IPS-20b (cell line): ENCODE results near the gene DOCK3.

ENCODE experiments used
- H3K27ac ChIP-seq: one replicate; pipeline ENCODE4 v1.5.1; 2013; ENCODE audit warnings: low read length
- H3K27me3 ChIP-seq: 2 replicates; pipeline ENCODE4 v1.6.1; 2013; ENCODE audit warnings: mild to moderate bottlenecking, low read length, inconsistent platforms; ENCODE audit not compliant: insufficient read depth
- H3K36me3 ChIP-seq: 2 replicates; pipeline ENCODE4 v1.6.1; 2013; ENCODE audit warnings: low read depth, mild to moderate bottlenecking, inconsistent platforms, low read length, moderate library complexity; ENCODE audit not compliant: insufficient read depth
- H3K4me1 ChIP-seq: 2 replicates; pipeline ENCODE4 v1.6.1; 2013; ENCODE audit warnings: mild to moderate bottlenecking, control low read depth, inconsistent platforms, low read length, moderate library complexity; ENCODE audit not compliant: insufficient read depth
- H3K4me3 ChIP-seq: 2 replicates; pipeline ENCODE4 v1.5.1; 2013; ENCODE audit warnings: mild to moderate bottlenecking, low read length, inconsistent platforms
- H3K9ac ChIP-seq: 2 replicates; pipeline ENCODE4 v1.6.1; 2013; ENCODE audit warnings: low read depth, mild to moderate bottlenecking, inconsistent platforms, low read length, moderate library complexity
- H3K9me3 ChIP-seq: 2 replicates; pipeline ENCODE4 v1.6.1; 2013; ENCODE audit warnings: mild to moderate bottlenecking, low read depth, low read length, inconsistent platforms; ENCODE audit not compliant: insufficient read depth

Gene DOCK3

GRCh38 chr3:51271172-51271571 lies 596.4 kb downstream of the DOCK3 start:
- Histone ChIP-seq H3K9ac (no peak overlapping the region), H3K27me3 (no peaks in the 10 kb centered on the region), H3K9me3 (no peaks in the 10 kb centered on the region), H3K4me3 (no peak overlapping the region), H3K4me1 (no peaks in the 10 kb centered on the region), H3K36me3 (no peaks in the 10 kb centered on the region; the same call in 1 of the 2 replicates), H3K27ac (no peak overlapping the region)

GRCh38 chr3:51274052-51274451 lies 599.3 kb downstream of the DOCK3 start:
- no peaks in the 10 kb centered on the region for H3K27me3 ChIP-seq
- no peak overlapping the region for H3K4me3 ChIP-seq
- no peak overlapping the region for H3K27ac ChIP-seq
- H3K9me3 ChIP-seq = no peaks in the 10 kb centered on the region
- no peaks in the 10 kb centered on the region for H3K4me1 ChIP-seq
- no peaks in the 10 kb centered on the region; the same call in 1 of the 2 replicates for H3K36me3 ChIP-seq
- H3K9ac ChIP-seq = no peak overlapping the region

GRCh38 chr3:51275111-51275805 lies 600.5 kb downstream of the DOCK3 start:
- Histone ChIP-seq H3K36me3 (no peaks in the 10 kb centered on the region; the same call in 1 of the 2 replicates), H3K4me3 (no peak overlapping the region), H3K4me1 (no peaks in the 10 kb centered on the region), H3K9ac (no peak overlapping the region), H3K27me3 (no peaks in the 10 kb centered on the region), H3K9me3 (no peaks in the 10 kb centered on the region), H3K27ac (no peak overlapping the region)

GRCh38 chr3:51276046-51276445 lies 601.3 kb downstream of the DOCK3 start:
- no peak overlapping the region for H3K27ac ChIP-seq
- H3K4me1 ChIP-seq = no peaks in the 10 kb centered on the region
- no peak overlapping the region for H3K9ac ChIP-seq
- H3K36me3 ChIP-seq = no peaks in the 10 kb centered on the region; the same call in 1 of the 2 replicates
- H3K4me3 ChIP-seq = no peak overlapping the region
- no peaks in the 10 kb centered on the region for H3K27me3 ChIP-seq
- no peaks in the 10 kb centered on the region for H3K9me3 ChIP-seq

- peaks cover 8% of the 10 kb centered on the region; the same call in 1 of the 2 replicates for H3K36me3 ChIP-seq
- no peak overlapping the region for H3K27ac ChIP-seq
- no peak overlapping the region for H3K9ac ChIP-seq
- H3K4me3 ChIP-seq = no peak overlapping the region
- H3K9me3 ChIP-seq = peaks cover 10% of the 10 kb centered on the region
- no peaks in the 10 kb centered on the region for H3K4me1 ChIP-seq
- H3K27me3 ChIP-seq = no peaks in the 10 kb centered on the region
These were observed 604.7 kb downstream of the DOCK3 start for GRCh38 chr3:51279448-51279847.

GRCh38 chr3:51280176-51280575 lies 605.4 kb downstream of the DOCK3 start:
- no peak overlapping the region for H3K27ac ChIP-seq
- no peak overlapping the region for H3K9ac ChIP-seq
- peaks cover 10% of the 10 kb centered on the region for H3K9me3 ChIP-seq
- peaks cover 8% of the 10 kb centered on the region; the same call in 1 of the 2 replicates for H3K36me3 ChIP-seq
- H3K27me3 ChIP-seq = no peaks in the 10 kb centered on the region
- no peaks in the 10 kb centered on the region for H3K4me1 ChIP-seq
- H3K4me3 ChIP-seq = no peak overlapping the region

- Histone ChIP-seq H3K9ac (no peak overlapping the region), H3K27me3 (no peaks in the 10 kb centered on the region), H3K27ac (no peak overlapping the region), H3K9me3 (peaks cover 23% of the 10 kb centered on the region), H3K36me3 (peaks cover 8% of the 10 kb centered on the region; the same call in 1 of the 2 replicates), H3K4me3 (no peak overlapping the region), H3K4me1 (no peaks in the 10 kb centered on the region)
These were observed 608.2 kb downstream of the DOCK3 start for GRCh38 chr3:51282931-51283330.

- Histone ChIP-seq H3K9ac (no peak overlapping the region), H3K36me3 (peaks cover 8% of the 10 kb centered on the region; the same call in 1 of the 2 replicates)
These were observed 608.7 kb downstream of the DOCK3 start for GRCh38 chr3:51283421-51283820.

GRCh38 chr3:51295625-51296024 lies 620.9 kb downstream of the DOCK3 start:
- no peak overlapping the region for H3K9ac ChIP-seq
- H3K27ac ChIP-seq = no peak overlapping the region
- no peaks in the 10 kb centered on the region for H3K36me3 ChIP-seq
- no peaks in the 10 kb centered on the region for H3K4me1 ChIP-seq
- H3K27me3 ChIP-seq = no peaks in the 10 kb centered on the region
- no peak overlapping the region for H3K4me3 ChIP-seq
- H3K9me3 ChIP-seq = peaks cover 15% of the 10 kb centered on the region; the same call in 1 of the 2 replicates

More at GRCh38 chr3:51283421-51283820, 608.7 kb downstream of the DOCK3 start:
- no peaks in the 10 kb centered on the region for H3K27me3 ChIP-seq
- no peak overlapping the region for H3K27ac ChIP-seq
- no peaks in the 10 kb centered on the region for H3K4me1 ChIP-seq
- H3K9me3 ChIP-seq = peaks cover 23% of the 10 kb centered on the region
- H3K4me3 ChIP-seq = no peak overlapping the region

- Histone ChIP-seq H3K36me3 (no peaks in the 10 kb centered on the region), H3K4me1 (no peaks in the 10 kb centered on the region), H3K9me3 (peaks cover under 1% of the 10 kb centered on the region; the same call in 1 of the 2 replicates), H3K27me3 (no peaks in the 10 kb centered on the region), H3K9ac (no peak overlapping the region), H3K27ac (no peak overlapping the region), H3K4me3 (no peak overlapping the region)
These were observed 622.6 kb downstream of the DOCK3 start for GRCh38 chr3:51297333-51297732.

- no peaks in the 10 kb centered on the region for H3K27me3 ChIP-seq
- no peak overlapping the region for H3K4me3 ChIP-seq
- H3K4me1 ChIP-seq = no peaks in the 10 kb centered on the region
- no peak overlapping the region for H3K9ac ChIP-seq
- H3K27ac ChIP-seq = no peak overlapping the region
- H3K36me3 ChIP-seq = no peaks in the 10 kb centered on the region
- H3K9me3 ChIP-seq = peaks cover 3% of the 10 kb centered on the region; the same call in 1 of the 2 replicates
These were observed 629.5 kb downstream of the DOCK3 start for GRCh38 chr3:51304230-51304629.

- no peaks in the 10 kb centered on the region for H3K36me3 ChIP-seq
- no peaks in the 10 kb centered on the region for H3K27me3 ChIP-seq
- no peak overlapping the region for H3K27ac ChIP-seq
- no peak overlapping the region for H3K4me3 ChIP-seq
- H3K9me3 ChIP-seq = peaks cover 3% of the 10 kb centered on the region; the same call in 1 of the 2 replicates
- H3K4me1 ChIP-seq = no peaks in the 10 kb centered on the region
- no peak overlapping the region for H3K9ac ChIP-seq
These were observed 631.4 kb downstream of the DOCK3 start for GRCh38 chr3:51306093-51306492.
